HG03432 (cell line): Measurements from ENCODE around the gene TMTC2.

Experiments used
- ATAC-seq: cut with Tn5 transposase; IDR thresholded peaks from one replicate; pipeline ENCODE4 v1.9.1; 2021; ENCODE audit warnings: mild to moderate bottlenecking, moderate library complexity; ENCODE audit not compliant: unreplicated experiment

TMTC2 gene

GRCh38 chr12:82675246-82675645 lies 11.5 kb upstream of the TMTC2 start:
- no peak for ATAC-seq

DNA sequence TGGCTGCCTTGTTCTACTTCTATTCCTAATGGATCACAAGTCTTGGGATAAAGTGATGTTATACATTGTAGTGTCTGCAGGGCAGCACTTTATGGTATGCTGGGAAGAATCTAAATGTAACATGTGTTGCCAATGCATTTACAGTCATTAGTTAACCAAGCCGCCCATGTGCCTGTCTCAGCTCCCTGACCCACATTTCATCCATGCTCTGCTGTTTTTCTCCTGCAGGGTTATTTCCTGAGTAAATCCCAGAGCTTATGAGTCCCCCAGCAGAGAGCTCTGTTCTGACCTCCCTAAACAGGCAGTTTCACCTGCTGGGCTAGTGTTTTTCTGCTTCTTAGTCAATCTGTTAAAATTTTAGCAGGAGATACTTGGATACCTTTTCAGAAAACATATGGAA lies 4.4 kb upstream of the TMTC2 start:
- ATAC-seq: no peak

GRCh38 chr12:82682851-82683261 lies 3.9 kb upstream of the TMTC2 start:
- no peak for ATAC-seq

GRCh38 chr12:82685790-82686167 lies 927 bp upstream of the TMTC2 start:
- ATAC-seq: peak; percentile 55

DNA sequence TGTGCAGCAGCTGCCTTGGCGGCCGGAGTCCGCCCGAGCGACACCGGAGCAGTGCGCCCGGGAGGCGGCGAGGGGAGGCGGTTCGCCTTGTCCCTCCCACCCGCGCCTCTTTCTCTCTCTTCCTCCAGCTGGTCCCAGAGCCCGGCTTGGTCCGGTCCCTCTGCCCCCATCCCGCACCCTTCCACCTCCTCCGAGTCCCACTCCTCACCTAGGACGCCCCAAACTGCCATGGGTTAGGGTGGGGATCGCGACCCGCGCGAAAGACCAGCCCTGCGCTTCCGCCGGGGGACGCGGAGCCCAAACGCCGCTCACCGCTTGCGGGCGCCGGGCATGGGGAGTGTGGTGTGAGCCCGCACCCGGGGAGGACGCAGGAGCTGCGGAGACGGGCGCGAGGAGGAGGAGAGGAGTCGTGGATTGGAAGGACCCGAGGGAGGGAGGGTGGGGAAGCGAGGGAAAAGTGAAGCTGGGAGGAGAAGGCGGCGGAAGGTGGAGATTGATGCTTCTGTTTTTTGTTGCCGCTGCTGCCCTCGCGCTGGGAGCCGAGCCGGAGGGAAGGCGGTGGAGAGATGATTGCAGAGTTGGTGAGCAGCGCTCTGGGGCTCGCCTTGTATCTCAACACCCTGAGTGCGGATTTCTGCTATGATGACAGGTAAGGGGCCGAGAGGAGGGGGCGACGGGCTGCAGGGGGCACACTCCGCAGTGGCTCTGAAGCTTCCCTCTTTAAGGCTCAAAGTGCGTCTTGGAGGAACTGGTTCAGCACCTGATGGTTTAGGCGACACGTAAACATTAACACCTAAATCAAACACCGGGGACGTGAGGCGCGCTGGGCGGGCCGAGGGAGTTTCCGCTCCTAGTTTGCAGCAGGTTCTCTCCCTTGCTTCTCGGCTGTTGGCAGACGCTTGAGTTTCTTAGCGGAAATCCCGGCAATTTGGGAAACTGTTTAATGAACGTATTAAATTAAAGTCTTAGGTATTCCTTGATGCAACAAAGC lies 610 bp downstream of the TMTC2 start:
- peak; percentile 51 for ATAC-seq

- no peak for ATAC-seq
These were observed 1.4 kb downstream of the TMTC2 start for GRCh38 chr12:82688035-82688501.

DNA sequence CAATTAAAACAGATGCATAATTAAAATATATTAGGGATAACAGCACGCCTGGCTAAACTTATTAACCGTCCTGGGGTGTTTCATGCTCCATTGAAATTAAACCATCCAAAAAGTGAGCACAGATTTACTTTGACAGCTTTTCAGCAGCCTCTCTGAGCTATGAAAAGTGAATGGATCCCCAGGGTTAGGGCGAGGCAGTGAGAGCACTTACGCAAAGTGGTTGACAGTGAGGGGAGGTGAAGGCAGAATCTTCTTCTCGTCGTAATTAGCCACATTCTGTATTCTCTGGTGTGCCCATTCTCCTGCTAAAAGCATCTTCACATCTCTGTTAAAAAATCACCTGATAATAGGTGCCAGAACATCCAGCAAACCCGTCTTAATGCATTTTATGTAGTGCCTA lies 1.9 kb downstream of the TMTC2 start:
- no peak for ATAC-seq

DNA sequence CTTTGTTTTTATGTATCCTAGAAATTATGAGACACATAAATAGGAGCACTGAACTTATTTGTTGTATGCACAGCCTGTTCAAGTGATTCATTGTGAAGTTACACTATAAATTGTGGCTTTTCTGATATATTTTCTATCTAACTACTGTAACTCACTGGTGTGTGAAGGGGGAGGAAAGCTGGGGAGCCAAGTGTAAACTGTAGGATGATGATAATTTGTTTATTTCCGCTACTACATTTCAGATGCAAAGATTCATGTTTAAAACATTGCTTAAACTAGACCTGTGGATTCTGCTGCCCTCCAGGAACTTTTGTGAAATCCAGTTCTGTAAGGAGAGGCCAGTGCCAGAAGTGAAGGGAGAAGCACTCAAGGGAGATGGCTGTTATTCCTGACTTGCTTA lies 3.3 kb downstream of the TMTC2 start:
- ATAC-seq: no peak

GRCh38 chr12:82691513-82691912 lies 4.8 kb downstream of the TMTC2 start:
- no peak for ATAC-seq

GRCh38 chr12:82694276-82694675 lies 7.6 kb downstream of the TMTC2 start:
- ATAC-seq: no peak

- ATAC-seq: no peak
These were observed 8.3 kb downstream of the TMTC2 start for GRCh38 chr12:82694970-82695369.

DNA sequence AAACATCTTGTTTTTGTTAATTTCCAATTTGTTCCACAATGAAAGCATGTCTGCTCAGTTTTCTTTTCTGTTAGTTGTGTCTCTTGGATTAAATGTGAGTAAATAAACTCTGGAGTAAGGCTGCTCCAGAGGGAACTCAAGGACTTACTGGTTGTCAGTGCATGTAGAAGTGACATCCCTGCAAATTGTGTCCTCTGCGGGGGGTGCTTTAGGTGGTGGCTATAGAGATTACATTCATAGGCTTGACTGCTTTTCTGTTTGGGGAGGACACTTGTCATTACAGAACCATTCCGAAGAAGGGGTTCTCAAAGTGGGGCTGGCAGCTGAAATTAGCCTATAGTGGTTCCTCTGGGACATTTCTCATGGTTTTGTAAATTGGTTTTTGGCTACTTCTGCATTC lies 8.8 kb downstream of the TMTC2 start:
- ATAC-seq: no peak

DNA sequence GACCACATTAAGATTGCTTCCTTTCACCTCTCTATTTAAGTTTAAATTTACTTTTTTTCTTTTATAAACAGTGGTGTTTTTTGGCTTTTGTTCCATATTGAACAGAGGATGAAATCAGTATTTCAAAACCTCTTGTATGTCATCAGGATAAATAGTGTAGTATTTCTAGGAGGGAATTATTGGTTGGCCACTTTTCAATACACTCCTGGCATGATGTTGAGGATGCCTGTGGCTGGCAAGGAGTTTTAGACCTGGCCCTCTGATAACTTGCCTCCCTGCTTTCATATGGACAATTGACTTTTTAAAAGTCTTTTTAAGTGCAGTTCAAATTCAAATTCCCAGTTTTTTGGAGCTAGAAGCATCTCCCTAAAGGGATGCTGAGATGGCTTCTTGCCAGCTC lies 9.8 kb downstream of the TMTC2 start:
- ATAC-seq: no peak

DNA sequence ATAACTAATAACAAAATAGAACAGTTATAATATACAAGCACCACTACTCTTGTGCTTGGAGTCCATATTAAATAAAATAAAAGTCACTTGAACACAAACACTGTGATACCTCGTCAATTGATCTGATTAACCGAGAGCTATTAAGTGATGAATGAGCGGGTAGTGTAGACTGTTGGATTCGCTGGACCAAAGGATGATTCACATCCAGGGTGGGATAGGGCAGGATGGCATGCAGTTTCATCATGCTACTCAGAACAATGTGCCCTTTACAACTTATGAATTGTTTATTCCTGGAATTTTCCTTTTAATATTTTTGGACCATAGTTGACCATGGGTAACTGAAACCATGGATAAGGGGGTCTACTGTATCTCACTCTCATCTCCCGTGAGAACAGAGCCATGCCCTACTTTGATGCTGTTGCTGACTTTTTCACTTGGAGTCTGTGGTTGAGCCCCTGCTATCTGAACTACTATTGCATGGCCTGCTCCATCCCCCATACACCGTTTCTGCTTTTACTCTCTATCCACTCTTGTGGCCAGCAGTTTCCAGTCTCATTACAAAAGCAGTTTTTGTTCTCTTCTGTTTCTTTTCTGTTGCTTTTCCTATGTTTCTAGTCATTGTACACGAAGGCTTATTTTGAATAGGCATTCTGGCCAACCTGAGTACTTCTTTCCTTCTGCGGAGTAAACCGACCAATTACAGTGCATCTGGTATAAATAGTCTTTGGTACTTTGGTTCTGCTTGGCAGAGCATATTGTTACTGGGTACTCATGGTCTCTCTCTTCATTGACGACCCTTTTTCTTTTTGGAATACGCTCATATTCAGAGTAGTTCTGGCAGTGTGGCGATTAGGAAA lies 12.2 kb downstream of the TMTC2 start:
- ATAC-seq: no peak

GRCh38 chr12:82705774-82706173 lies 19.1 kb downstream of the TMTC2 start:
- no peak for ATAC-seq

- ATAC-seq: no peak
These were observed 21.6 kb downstream of the TMTC2 start for GRCh38 chr12:82708061-82708879.

DNA sequence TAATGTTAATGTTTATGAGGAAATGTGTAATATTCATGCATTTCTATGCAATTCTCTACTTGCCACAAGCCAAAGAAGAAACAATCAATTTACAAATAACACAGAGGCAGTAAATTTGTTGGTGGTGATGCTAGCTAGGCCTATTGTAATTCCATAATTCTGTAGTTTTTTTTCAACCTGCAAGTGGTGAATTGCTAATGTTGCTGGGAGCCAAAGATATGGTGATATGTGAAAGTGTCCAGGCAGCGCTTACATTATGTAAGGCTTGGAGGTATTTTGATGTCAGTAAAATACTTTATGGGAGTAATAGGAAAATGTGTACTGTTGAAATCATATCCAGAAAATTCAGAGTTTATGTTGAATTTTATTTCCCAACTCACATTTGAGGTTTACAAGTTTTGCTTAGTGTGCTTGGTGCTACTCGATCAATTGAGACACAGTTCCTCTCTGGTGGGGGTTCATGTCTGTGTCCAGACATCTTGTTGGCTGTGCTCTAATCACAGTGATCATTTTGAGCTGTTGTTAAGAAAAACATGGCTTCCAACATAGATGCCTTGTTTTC lies 23.2 kb downstream of the TMTC2 start:
- no peak for ATAC-seq

- no peak for ATAC-seq
These were observed 24.0 kb downstream of the TMTC2 start for GRCh38 chr12:82710741-82711140.

DNA sequence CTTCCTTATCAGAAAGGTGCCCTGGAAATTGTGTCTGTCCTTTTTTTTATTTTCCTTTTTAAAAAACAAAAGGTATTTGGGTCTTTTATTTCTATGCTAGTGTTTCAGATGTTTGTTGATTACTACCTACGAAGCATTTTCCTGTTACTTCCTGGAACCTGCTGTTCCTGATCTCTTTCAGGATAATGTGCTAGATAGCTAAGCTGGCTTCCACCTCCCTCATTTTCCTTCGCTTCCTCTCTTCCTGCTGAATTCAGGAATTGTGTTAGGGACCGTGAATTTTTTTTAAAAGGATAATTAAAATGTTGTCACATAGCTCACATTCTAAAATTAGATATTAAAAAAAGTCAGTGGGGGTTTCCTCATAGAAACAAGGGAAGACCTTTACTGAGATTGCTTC lies 27.7 kb downstream of the TMTC2 start:
- no peak for ATAC-seq

- ATAC-seq: no peak
These were observed 35.0 kb downstream of the TMTC2 start for GRCh38 chr12:82721726-82722125.

- ATAC-seq: peak; percentile 64
These were observed 36.4 kb downstream of the TMTC2 start for GRCh38 chr12:82723093-82723492.
